ENCODE data around the gene CDK13.

The CDK13 gene

DNA sequence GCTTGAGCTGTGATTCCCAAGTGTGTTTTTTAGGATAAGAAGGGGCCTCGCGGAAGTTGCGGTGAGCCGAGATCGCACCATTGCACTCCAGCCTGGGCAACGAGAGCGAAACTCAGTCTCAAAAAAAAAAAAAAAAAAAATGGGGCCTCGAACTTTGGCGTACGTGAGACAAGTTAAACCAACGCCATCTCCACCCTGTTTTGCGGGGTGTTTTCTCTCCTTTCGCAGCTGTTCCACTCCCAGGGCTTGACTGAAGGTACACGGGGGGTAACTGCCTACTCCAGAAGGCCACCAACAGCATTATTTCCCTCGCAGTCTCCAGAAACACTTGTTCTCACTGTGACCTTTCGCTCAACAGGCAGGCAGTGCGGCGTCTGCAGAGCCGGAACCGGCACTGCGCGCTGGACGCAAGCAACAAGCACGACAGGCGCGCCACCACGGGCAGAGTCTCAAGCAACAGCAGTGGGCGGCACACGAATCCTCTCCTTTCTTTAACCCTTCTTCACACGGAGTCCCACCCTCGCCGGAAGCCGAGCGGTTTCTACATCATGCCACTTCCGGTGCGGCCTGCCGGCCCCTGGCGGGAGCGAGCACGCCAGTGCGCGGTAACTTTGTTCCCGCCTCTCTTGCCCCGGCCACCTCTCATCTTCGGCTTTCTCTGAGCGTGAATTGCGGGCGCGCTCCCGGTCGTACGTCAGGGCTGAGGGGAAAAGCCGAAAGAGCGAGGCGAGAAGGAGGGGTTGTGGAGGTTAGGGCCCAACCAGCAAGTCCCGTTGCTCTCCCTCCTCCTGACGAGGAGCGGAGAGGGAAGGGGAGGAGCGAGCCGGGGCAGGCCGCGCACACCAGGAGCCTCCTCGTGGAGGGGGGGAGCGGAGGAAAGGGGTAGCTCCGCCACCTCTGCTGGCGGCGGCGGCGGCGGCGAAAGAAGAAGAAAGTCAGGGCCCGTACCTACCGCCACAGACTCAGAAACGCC is 814 bp upstream of the CDK13 start:
- H3K9me3 ChIP-seq (ENCODE audit: control insufficient read depth, insufficient read depth, low read depth, low read length) = no peaks in the 10 kb centered on the region
- H3K4me1 ChIP-seq (ENCODE audit: control insufficient read depth, insufficient read depth, low read length) = 0 out of 2 replicates have a peak, but pooled peaks cover 3% of the 10 kb centered on the region
- H3K9ac ChIP-seq (ENCODE audit: low read length) = peak overlapping the region; percentile 84
- H3K27ac ChIP-seq (ENCODE audit: low read depth, low read length) = peak overlapping the region; percentile 86
- H3K27me3 ChIP-seq (ENCODE audit: control insufficient read depth, insufficient read depth, low read length) = no peaks in the 10 kb centered on the region
- H3K36me3 ChIP-seq (ENCODE audit: control insufficient read depth, insufficient read depth, low read length) = no peaks in the 10 kb centered on the region
- peak overlapping the region; percentile 73 for H3K4me3 ChIP-seq (ENCODE audit: low read depth, low read length)

GRCh38 chr7:39950473-39951225 is 593 bp downstream of the CDK13 start:
- Histone ChIP-seq H3K4me1 (ENCODE audit: control insufficient read depth, insufficient read depth, low read length) (0 out of 2 replicates have a peak, but pooled peaks cover 3% of the 10 kb centered on the region), H3K9me3 (ENCODE audit: control insufficient read depth, insufficient read depth, low read depth, low read length) (no peaks in the 10 kb centered on the region), H3K36me3 (ENCODE audit: control insufficient read depth, insufficient read depth, low read length) (no peaks in the 10 kb centered on the region), H3K4me3 (ENCODE audit: low read depth, low read length) (peak overlapping the region; percentile 73), H3K9ac (ENCODE audit: low read length) (peak overlapping the region; percentile 84), H3K27me3 (ENCODE audit: control insufficient read depth, insufficient read depth, low read length) (no peaks in the 10 kb centered on the region), H3K27ac (ENCODE audit: low read depth, low read length) (peak overlapping the region; percentile 86)

DNA sequence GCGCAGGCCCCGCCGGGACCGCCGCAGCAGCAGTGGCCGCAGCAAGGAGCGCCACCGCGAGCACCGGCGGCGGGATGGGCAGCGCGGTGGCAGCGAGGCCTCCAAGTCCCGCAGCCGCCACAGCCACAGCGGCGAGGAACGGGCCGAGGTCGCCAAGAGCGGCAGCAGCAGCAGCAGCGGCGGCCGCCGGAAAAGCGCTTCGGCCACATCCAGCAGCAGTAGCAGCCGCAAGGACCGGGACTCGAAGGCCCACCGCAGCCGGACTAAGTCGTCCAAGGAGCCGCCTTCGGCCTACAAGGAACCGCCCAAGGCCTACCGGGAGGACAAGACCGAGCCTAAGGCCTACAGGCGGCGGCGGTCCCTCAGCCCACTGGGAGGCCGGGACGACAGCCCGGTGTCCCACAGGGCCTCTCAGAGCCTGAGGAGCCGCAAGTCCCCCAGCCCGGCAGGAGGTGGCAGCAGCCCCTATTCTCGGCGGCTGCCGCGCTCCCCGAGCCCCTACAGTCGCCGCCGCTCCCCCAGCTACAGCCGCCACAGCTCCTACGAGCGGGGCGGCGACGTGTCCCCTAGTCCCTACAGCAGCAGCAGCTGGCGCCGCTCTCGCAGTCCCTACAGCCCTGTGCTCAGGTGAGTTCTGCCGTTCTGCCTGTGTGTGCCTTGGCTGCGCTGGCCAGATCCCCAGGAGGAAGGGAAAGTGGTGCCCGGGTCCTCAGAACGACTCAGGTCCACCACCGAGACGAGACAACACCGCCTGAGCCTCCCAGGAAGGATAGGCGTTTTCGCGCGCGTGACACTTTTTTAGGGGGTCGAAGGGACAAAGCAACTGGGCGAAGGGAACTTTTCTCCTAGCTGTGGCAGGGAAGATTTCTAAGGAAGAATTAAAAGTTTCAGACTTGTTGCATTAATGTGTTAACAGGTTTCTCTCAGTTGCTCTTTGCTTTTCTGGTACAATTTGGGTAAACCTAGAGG is 1.5 kb downstream of the CDK13 start:
- 0 out of 2 replicates have a peak overlapping the region, but pooled peaks have one; percentile 15 for H3K27ac ChIP-seq (ENCODE audit: low read depth, low read length)
- H3K36me3 ChIP-seq (ENCODE audit: control insufficient read depth, insufficient read depth, low read length) = no peaks in the 10 kb centered on the region
- 0 out of 2 replicates have a peak, but pooled peaks cover 3% of the 10 kb centered on the region for H3K4me1 ChIP-seq (ENCODE audit: control insufficient read depth, insufficient read depth, low read length)
- H3K9me3 ChIP-seq (ENCODE audit: control insufficient read depth, insufficient read depth, low read depth, low read length) = no peaks in the 10 kb centered on the region
- H3K4me3 ChIP-seq (ENCODE audit: low read depth, low read length) = peak overlapping the region; percentile 73
- H3K9ac ChIP-seq (ENCODE audit: low read length) = peak overlapping the region; percentile 84
- H3K27me3 ChIP-seq (ENCODE audit: control insufficient read depth, insufficient read depth, low read length) = no peaks in the 10 kb centered on the region

DNA sequence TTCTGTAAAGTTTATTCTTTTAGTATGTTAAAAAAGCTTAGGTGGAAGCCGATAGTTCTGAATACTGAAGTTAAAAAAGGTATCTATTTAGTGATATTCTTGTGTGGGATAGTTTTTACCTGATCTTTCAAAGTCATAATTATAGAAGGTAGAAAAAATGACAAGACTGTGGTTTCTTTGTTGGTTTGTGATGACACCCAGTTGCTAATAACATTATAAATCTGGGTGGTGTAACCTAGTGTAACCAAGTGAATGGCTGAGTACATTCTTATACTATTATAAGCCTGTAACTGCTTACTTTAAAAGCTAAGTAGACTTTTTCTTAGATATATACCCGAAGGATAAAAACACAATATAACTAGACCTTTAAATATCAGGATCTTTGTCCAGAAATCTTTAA is 2.3 kb downstream of the CDK13 start:
- Histone ChIP-seq H3K9ac (ENCODE audit: low read length) (peak overlapping the region; percentile 84), H3K27ac (ENCODE audit: low read depth, low read length) (no peak overlapping the region), H3K36me3 (ENCODE audit: control insufficient read depth, insufficient read depth, low read length) (no peaks in the 10 kb centered on the region), H3K4me1 (ENCODE audit: control insufficient read depth, insufficient read depth, low read length) (0 out of 2 replicates have a peak, but pooled peaks cover 6% of the 10 kb centered on the region), H3K4me3 (ENCODE audit: low read depth, low read length) (peak overlapping the region; percentile 73), H3K27me3 (ENCODE audit: control insufficient read depth, insufficient read depth, low read length) (no peaks in the 10 kb centered on the region), H3K9me3 (ENCODE audit: control insufficient read depth, insufficient read depth, low read depth, low read length) (no peaks in the 10 kb centered on the region)

GRCh38 chr7:39952803-39953202 is 2.7 kb downstream of the CDK13 start:
- Histone ChIP-seq H3K4me3 (ENCODE audit: low read depth, low read length) (peak overlapping the region; percentile 73), H3K9me3 (ENCODE audit: control insufficient read depth, insufficient read depth, low read depth, low read length) (no peaks in the 10 kb centered on the region), H3K36me3 (ENCODE audit: control insufficient read depth, insufficient read depth, low read length) (no peaks in the 10 kb centered on the region), H3K4me1 (ENCODE audit: control insufficient read depth, insufficient read depth, low read length) (0 out of 2 replicates have a peak, but pooled peaks cover 6% of the 10 kb centered on the region), H3K27me3 (ENCODE audit: control insufficient read depth, insufficient read depth, low read length) (no peaks in the 10 kb centered on the region), H3K9ac (ENCODE audit: low read length) (peak overlapping the region; percentile 10), H3K27ac (ENCODE audit: low read depth, low read length) (no peak overlapping the region)

- H3K4me1 ChIP-seq (ENCODE audit: control insufficient read depth, insufficient read depth, low read length) = 0 out of 2 replicates have a peak, but pooled peaks cover 6% of the 10 kb centered on the region
- no peak overlapping the region for H3K9ac ChIP-seq (ENCODE audit: low read length)
Measured at GRCh38 chr7:39954694-39955093, 4.6 kb downstream of the CDK13 start.

DNA sequence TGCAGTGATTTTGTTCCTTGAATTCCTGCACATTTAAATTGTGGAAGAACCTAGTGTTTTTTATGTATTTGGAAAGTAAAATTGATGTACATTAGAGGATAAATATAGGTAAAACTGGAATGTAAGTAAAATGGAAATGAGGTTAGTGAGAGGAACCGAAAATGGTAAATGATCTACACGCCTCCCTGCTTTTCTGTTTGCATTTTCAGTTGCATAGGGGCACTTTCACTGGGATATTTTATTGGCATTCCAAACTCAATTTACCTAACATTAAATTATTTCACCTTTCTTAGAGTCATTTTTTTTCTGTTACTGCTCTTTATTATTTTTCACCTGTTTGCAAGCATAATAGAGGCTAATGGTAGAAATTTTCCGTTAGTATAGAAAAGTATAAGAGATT is 8.0 kb downstream of the CDK13 start:
- Histone ChIP-seq H3K36me3 (ENCODE audit: control insufficient read depth, insufficient read depth, low read length) (no peaks in the 10 kb centered on the region), H3K27ac (ENCODE audit: low read depth, low read length) (no peak overlapping the region), H3K4me3 (ENCODE audit: low read depth, low read length) (no peak overlapping the region)

More at GRCh38 chr7:39954694-39955093, 4.6 kb downstream of the CDK13 start:
- Histone ChIP-seq H3K36me3 (ENCODE audit: control insufficient read depth, insufficient read depth, low read length) (no peaks in the 10 kb centered on the region), H3K27ac (ENCODE audit: low read depth, low read length) (no peak overlapping the region), H3K9me3 (ENCODE audit: control insufficient read depth, insufficient read depth, low read depth, low read length) (no peaks in the 10 kb centered on the region), H3K4me3 (ENCODE audit: low read depth, low read length) (no peak overlapping the region), H3K27me3 (ENCODE audit: control insufficient read depth, insufficient read depth, low read length) (no peaks in the 10 kb centered on the region)

DNA sequence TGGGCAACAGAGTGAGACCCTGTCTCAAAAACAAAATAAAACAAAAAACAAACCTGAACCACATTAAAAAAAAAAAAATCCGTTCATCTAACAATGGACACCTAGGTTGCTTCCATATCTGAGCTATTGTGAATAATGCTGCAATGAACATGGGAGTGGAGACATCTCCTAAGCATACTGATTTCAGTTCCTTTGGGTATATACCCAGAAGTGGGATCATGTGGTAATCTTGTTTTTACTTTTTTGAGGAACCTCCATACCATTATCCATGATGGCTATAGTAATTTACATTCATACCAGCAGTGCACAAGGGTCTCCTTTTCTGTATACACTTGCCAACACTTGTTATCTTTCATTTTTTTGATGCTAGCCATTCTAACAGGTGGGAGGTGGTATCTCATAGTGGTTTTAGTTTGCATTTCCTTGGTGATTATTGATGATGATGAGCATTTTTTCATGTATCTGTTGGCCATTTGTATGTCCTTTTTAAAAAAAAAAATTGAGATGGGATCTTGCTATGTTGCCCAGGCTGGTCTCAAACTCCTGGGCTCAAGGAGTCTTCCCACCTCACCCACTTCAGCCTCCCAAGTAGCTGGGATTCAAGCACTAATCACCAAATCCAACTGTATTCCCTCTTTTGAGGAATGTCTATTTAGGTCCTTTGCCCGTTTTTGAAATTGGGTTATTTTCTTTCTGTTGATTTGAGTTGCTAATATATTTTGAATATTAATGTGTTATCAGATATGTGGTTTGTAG is 17.5 kb downstream of the CDK13 start:
- Histone ChIP-seq H3K9me3 (ENCODE audit: control insufficient read depth, insufficient read depth, low read depth, low read length) (no peaks in the 10 kb centered on the region), H3K27ac (ENCODE audit: low read depth, low read length) (no peak overlapping the region), H3K36me3 (ENCODE audit: control insufficient read depth, insufficient read depth, low read length) (no peaks in the 10 kb centered on the region), H3K4me1 (ENCODE audit: control insufficient read depth, insufficient read depth, low read length) (peaks cover 9% of the 10 kb centered on the region; the same call in 1 of the 2 replicates), H3K27me3 (ENCODE audit: control insufficient read depth, insufficient read depth, low read length) (no peaks in the 10 kb centered on the region), H3K9ac (ENCODE audit: low read length) (no peak overlapping the region), H3K4me3 (ENCODE audit: low read depth, low read length) (no peak overlapping the region)

More for the DNA sequence above, 8.0 kb downstream of the CDK13 start:
- Histone ChIP-seq H3K4me1 (ENCODE audit: control insufficient read depth, insufficient read depth, low read length) (0 out of 2 replicates have a peak, but pooled peaks cover 6% of the 10 kb centered on the region), H3K9me3 (ENCODE audit: control insufficient read depth, insufficient read depth, low read depth, low read length) (0 out of 2 replicates have a peak, but pooled peaks cover 2% of the 10 kb centered on the region), H3K9ac (ENCODE audit: low read length) (no peak overlapping the region), H3K27me3 (ENCODE audit: control insufficient read depth, insufficient read depth, low read length) (no peaks in the 10 kb centered on the region)

- Histone ChIP-seq H3K36me3 (ENCODE audit: control insufficient read depth, insufficient read depth, low read length) (no peaks in the 10 kb centered on the region), H3K9me3 (ENCODE audit: control insufficient read depth, insufficient read depth, low read depth, low read length) (no peaks in the 10 kb centered on the region), H3K27me3 (ENCODE audit: control insufficient read depth, insufficient read depth, low read length) (no peaks in the 10 kb centered on the region), H3K4me3 (ENCODE audit: low read depth, low read length) (no peak overlapping the region), H3K4me1 (ENCODE audit: control insufficient read depth, insufficient read depth, low read length) (peaks cover 9% of the 10 kb centered on the region; the same call in 1 of the 2 replicates), H3K27ac (ENCODE audit: low read depth, low read length) (peak overlapping the region; percentile 61; the same call in 1 of the 2 replicates), H3K9ac (ENCODE audit: low read length) (no peak overlapping the region)
Measured at GRCh38 chr7:39969431-39969830, 19.4 kb downstream of the CDK13 start.
